B cell (primary cell): ENCODE results near the gene CREBBP. TPM values are rescaled to one million over a fixed set of nuclear protein-coding genes. Genes with fewer than 3 reads are reported as not detected.

Experiments used
- ATAC-seq: fragments of 200-7000 bp; cut with Tn5 transposase; one replicate; pipeline ENCODE4 v1.10.0; 2021; ENCODE audit warnings: low read depth, mild to moderate bottlenecking, moderate number of reproducible peaks, moderate library complexity
- CTCF ChIA-PET: fragments of 350-600 bp; sonication (Branson Sonifier 250); formaldehyde crosslinking; loops from one replicate; lab custom pipeline; 2021; ENCODE audit warnings: antibody characterized with exemption, inconsistent platforms; lab: Charles Lee
- POLR2A ChIA-PET: fragments of 350-600 bp; sonication (Branson Sonifier 250); formaldehyde crosslinking; loops from one replicate; lab custom pipeline; 2021; ENCODE audit warnings: antibody characterized with exemption; lab: Charles Lee
- DNase-seq: peaks from one replicate; pipeline ENCODE4 v3.0.0; 2013
- H2AFZ ChIP-seq: 2 replicates; pipeline ENCODE4 v1.6.1; 2012; ENCODE audit warnings: mild to moderate bottlenecking, low read depth, low read length; ENCODE audit not compliant: insufficient read depth, poor library complexity, severe bottlenecking
- H3K27ac ChIP-seq, 2 donors: 1 replicate in 1 of 2; 2 replicates in 1 of 2; pipeline ENCODE4 v1.5.1; 2012 to 2013; ENCODE audit warnings: low read length in 2 of 2, mild to moderate bottlenecking in 2 of 2, moderate library complexity in 1 of 2
- H3K27me3 ChIP-seq, 4 experiments: fragments of 200-600 bp in 1 of 4; sonication (generic) in 1 of 4; replicated peaks in 1 of 4; 1 replicate in 2 of 4; 2 replicates in 2 of 4; pipeline versions ENCODE4 v1.6.1 to v1.7.0; 2013 to 2016; ENCODE audit warnings: low read length in 3 of 4, mild to moderate bottlenecking in 2 of 4, mixed read lengths in 1 of 4, moderate library complexity in 1 of 4; ENCODE audit not compliant: insufficient read depth in 4 of 4, control insufficient read depth in 3 of 4; ENCODE audit errors: control extremely low read depth in 1 of 4
- H3K36me3 ChIP-seq, 2 experiments: replicated peaks in 1 of 2; 1 replicate in 1 of 2; 2 replicates in 1 of 2; pipeline versions ENCODE4 v1.6.1 to v1.7.1; 2013; ENCODE audit warnings: low read length in 1 of 2; ENCODE audit not compliant: insufficient read depth in 2 of 2, control insufficient read depth in 1 of 2; ENCODE audit errors: control extremely low read depth in 1 of 2, extremely low read depth in 1 of 2
- H3K4me1 ChIP-seq, 2 donors: fragments of 200-600 bp in 1 of 2; sonication (generic) in 1 of 2; 1 replicate in 1 of 2; 2 replicates in 1 of 2; pipeline versions ENCODE4 v1.5.1 to v1.6.1; 2013 to 2017; ENCODE audit warnings: low read length in 2 of 2; ENCODE audit not compliant: control insufficient read depth in 2 of 2, insufficient read depth in 2 of 2
- H3K4me2 ChIP-seq: replicated peaks from 2 replicates; pipeline ENCODE3; 2012; ENCODE audit warnings: mild to moderate bottlenecking, low read depth, low read length; ENCODE audit not compliant: poor library complexity, severe bottlenecking
- H3K4me3 ChIP-seq, 5 experiments: fragments of 200-600 bp in 1 of 5; sonication (generic) in 1 of 5; 1 replicate in 3 of 5; 2 replicates in 2 of 5; pipeline versions ENCODE4 v1.5.1 to v1.7.0; 2011 to 2016; ENCODE audit warnings: low read length in 4 of 5, mild to moderate bottlenecking in 4 of 5, low read depth in 2 of 5, control low read depth in 1 of 5, moderate library complexity in 1 of 5; ENCODE audit not compliant: insufficient read depth in 1 of 5; ENCODE audit errors: control extremely low read depth in 1 of 5, extremely low read depth in 1 of 5
- H3K79me2 ChIP-seq: fragments of 200-600 bp; sonication (generic); one replicate; pipeline ENCODE4 v1.6.0; 2016; ENCODE audit warnings: low read length; ENCODE audit not compliant: control insufficient read depth, insufficient read depth
- H3K9ac ChIP-seq: fragments of 200-600 bp; sonication (generic); 2 replicates; pipeline ENCODE4 v1.6.1; 2017; ENCODE audit warnings: mild to moderate bottlenecking, low read length, moderate library complexity
- H3K9me3 ChIP-seq, 3 donors: one replicate each; pipeline versions ENCODE4 v1.6.1 to v1.7.1; 2013; ENCODE audit warnings: low read length in 2 of 3; ENCODE audit not compliant: control insufficient read depth in 2 of 3, insufficient read depth in 1 of 3; ENCODE audit errors: control extremely low read depth in 1 of 3
- H4K20me1 ChIP-seq: 2 replicates; pipeline ENCODE4 v1.6.0; 2012; ENCODE audit warnings: mild to moderate bottlenecking, low read length; ENCODE audit not compliant: insufficient read depth, control insufficient read depth, poor library complexity, severe bottlenecking
- H3K27ac Mint-ChIP-seq: one replicate; pipeline ENCODE4 v1.8.0; 2021; ENCODE audit warnings: mixed read lengths
- H3K27me3 Mint-ChIP-seq: one replicate; pipeline ENCODE4 v1.8.0; 2021; ENCODE audit warnings: mixed read lengths
- H3K4me1 Mint-ChIP-seq: one replicate; pipeline ENCODE4 v1.8.0; 2021; ENCODE audit warnings: mixed read lengths
- H3K4me3 Mint-ChIP-seq: one replicate; pipeline ENCODE4 v1.8.0; 2021; ENCODE audit warnings: mixed read lengths
- H3K9me3 Mint-ChIP-seq: one replicate; pipeline ENCODE4 v1.8.0; 2022; ENCODE audit warnings: mixed read lengths; ENCODE audit not compliant: insufficient read depth
- CTCF ChIP-seq: fragments of 200-600 bp; IDR thresholded peaks from one replicate; pipeline ENCODE4 v1.8.0; 2022; ENCODE audit warnings: antibody characterized with exemption, mild to moderate bottlenecking
- EZH2 ChIP-seq: IDR thresholded peaks from 2 replicates; pipeline ENCODE4 v1.6.1; 2012; ENCODE audit warnings: borderline replicate concordance, low read depth, mild to moderate bottlenecking, moderate library complexity, low read length; ENCODE audit not compliant: insufficient read depth, poor library complexity, severe bottlenecking
- WGBS: methylation state at CpG from one replicate; pipeline ENCODE4 v1.1.5; 2013; ENCODE audit warnings: missing lambda C conversion rate; ENCODE audit not compliant: insufficient coverage; 5-methylcytosine and 5-hydroxymethylcytosine counted together
- intact Hi-C: fragments of 100-400 bp; cut with micrococcal nuclease; formaldehyde crosslinking; loops from one replicate; pipeline ENCODE4 v1.10.0; 2022
- polyA plus RNA-seq: library from polyadenylated mRNA; depleted of rRNA; stranded (reverse); fragments of >200 nt; gene quantifications from 2 replicates; pipeline ENCODE4 v1.2.3, GENCODE V29; 2012
- total RNA-seq, 2 donors: library from RNA; stranded (reverse); fragments of 120-200 nt in 1 of 2; gene quantifications; 1 replicate in 1 of 2; 2 replicates in 1 of 2; pipeline versions ENCODE4 v1.2.3 to v1.2.4, GENCODE V29; 2013 to 2022

CREBBP gene
- total and polyA plus RNA-seq, 2 donors (not counting 1 experiment from before 2014, with no cell fraction given): 27.6 to 206 TPM

- H3K9me3 Mint-ChIP-seq: no peaks in the 10 kb centered on the region
- ChIA-PET POLR2A (no interaction called here), CTCF (no interaction called here)
- Histone ChIP-seq H3K79me2 (peaks cover 100% of the 10 kb centered on the region), H3K9me3 (no peaks in the 10 kb centered on the region), H3K4me1 (peaks cover 18 to 30% of the 10 kb centered on the region in 2 donors), H3K4me2 (no peak overlapping the region), H3K4me3 (no peak overlapping the region), H4K20me1 (peaks cover 100% of the 10 kb centered on the region), H2AFZ (no peak overlapping the region), H3K36me3 (peaks cover 3 to 60% of the 10 kb centered on the region in 2 experiments), H3K27me3 (no peaks in the 10 kb centered on the region), H3K9ac (no peak overlapping the region), H3K27ac (peak overlapping the region in 1 of 2 donors; percentile 51)
- intact Hi-C loops: no loop called here
- TF ChIP-seq EZH2: no peak
- 91% methylated on average over 8 of the region's 9 CpGs for WGBS
- peaks cover 81% of the 10 kb centered on the region for H3K4me1 Mint-ChIP-seq
- no peak for ATAC-seq
- H3K27ac Mint-ChIP-seq: peak overlapping the region; percentile 28
- H3K4me3 Mint-ChIP-seq: no peak overlapping the region
- H3K27me3 Mint-ChIP-seq: no peaks in the 10 kb centered on the region
- no peak for DNase-seq
Measured at GRCh38 chr16:3808308-3809063, 72.0 kb downstream of the CREBBP start.

- 92% methylated on average over 3 of the region's 3 CpGs for WGBS
- peak overlapping the region; percentile 50 for H3K27ac Mint-ChIP-seq
- no peak for ATAC-seq
- TF ChIP-seq EZH2 (no peak), CTCF (no peak)
- Histone ChIP-seq H3K27ac (peak overlapping the region in 1 of 2 donors; percentile 51), H3K9me3 (no peaks in the 10 kb centered on the region), H3K4me3 (no peak overlapping the region), H3K79me2 (peaks cover 98% of the 10 kb centered on the region), H3K27me3 (no peaks in the 10 kb centered on the region), H3K4me2 (peak overlapping the region; percentile 16), H3K9ac (no peak overlapping the region), H3K36me3 (peaks cover 3 to 58% of the 10 kb centered on the region in 2 experiments), H2AFZ (no peak overlapping the region), H3K4me1 (peaks cover 18 to 28% of the 10 kb centered on the region in 2 donors), H4K20me1 (peaks cover 98% of the 10 kb centered on the region)
- DNase-seq: no peak
- no peaks in the 10 kb centered on the region for H3K9me3 Mint-ChIP-seq
- no peak overlapping the region for H3K4me3 Mint-ChIP-seq
- peaks cover 78% of the 10 kb centered on the region for H3K4me1 Mint-ChIP-seq
- no peaks in the 10 kb centered on the region for H3K27me3 Mint-ChIP-seq
- intact Hi-C loops: no loop called here
- CTCF ChIA-PET: no interaction called here
- POLR2A ChIA-PET: no interaction called here
Measured at GRCh38 chr16:3807425-3808123, 72.9 kb downstream of the CREBBP start.
